Esophagus (tissue), 2 donors: Measurements from ENCODE around the gene NOA1. TPM values are rescaled to one million over a fixed set of nuclear protein-coding genes. Genes with fewer than 3 reads are reported as not detected.

Experiments used
- H3K27ac ChIP-seq, 2 donors: one replicate each; pipeline ENCODE4 v1.5.1; 2013; ENCODE audit warnings: low read depth in 2 of 2, mild to moderate bottlenecking in 2 of 2, inconsistent platforms in 1 of 2, low read length in 1 of 2, moderate library complexity in 1 of 2
- H3K27me3 ChIP-seq, 2 donors: one replicate each; pipeline ENCODE4 v1.6.1; 2013; ENCODE audit warnings: low read length in 2 of 2, control low read depth in 1 of 2, mild to moderate bottlenecking in 1 of 2; ENCODE audit not compliant: insufficient read depth in 2 of 2, control insufficient read depth in 1 of 2
- H3K36me3 ChIP-seq, 2 donors: one replicate each; pipeline ENCODE4 v1.6.1; 2013; ENCODE audit warnings: low read length in 1 of 2; ENCODE audit not compliant: control insufficient read depth in 2 of 2, insufficient read depth in 2 of 2
- H3K4me1 ChIP-seq, 2 donors: one replicate each; pipeline ENCODE4 v1.6.1; 2013; ENCODE audit warnings: low read length in 1 of 2; ENCODE audit not compliant: control insufficient read depth in 2 of 2, insufficient read depth in 2 of 2
- H3K4me3 ChIP-seq, 2 donors: one replicate each; pipeline ENCODE4 v1.5.1; 2013; ENCODE audit warnings: low read length in 2 of 2, mild to moderate bottlenecking in 2 of 2, low read depth in 1 of 2, moderate library complexity in 1 of 2
- H3K9me3 ChIP-seq, 2 donors: one replicate each; pipeline ENCODE4 v1.6.1; 2013; ENCODE audit warnings: mild to moderate bottlenecking in 2 of 2, low read depth in 1 of 2, low read length in 1 of 2, moderate library complexity in 1 of 2; ENCODE audit not compliant: control insufficient read depth in 2 of 2, insufficient read depth in 1 of 2
- WGBS, 2 donors: extraction: QIAGEN DNeasy Blood & Tissue Kit; methylation state at CpG; one replicate each; pipeline ENCODE4 v1.1.7; 2013; 5-methylcytosine and 5-hydroxymethylcytosine counted together
- polyA plus RNA-seq, 2 donors: library from polyadenylated mRNA; stranded (reverse); fragments of 200-250 nt; gene quantifications; one replicate each; pipeline ENCODE4 v1.2.3, GENCODE V29; 2013
- donor health status: healthy with polysubstance abuse.
- donor health status: Bipolar disorder and iron deficiency.

Gene NOA1
- 10 to 100 TPM in 1 of 2 donors, 1 to 10 TPM in 1; 3.4 to 11.0 TPM for polyA plus RNA-seq

GRCh38 chr4:56977321-56978012 lies at the start of gene NOA1:
Gene NOA1, minus strand, starts transcription at chr4:56977606. Its CDS starts 21 bp downstream, at chr4:56977585.
- Histone ChIP-seq H3K4me1 (peaks cover 3 to 10% of the 10 kb centered on the region in 2 donors), H3K27ac (peak within 1 kb of the TSS; percentile 84 to 93), H3K27me3 (no peaks in the 10 kb centered on the region), H3K9me3 (peaks cover 0 to 2% of the 10 kb centered on the region in 2 donors), H3K4me3 (peak within 1 kb of the TSS; percentile 84 to 96), H3K36me3 (peaks cover 5 to 7% of the 10 kb centered on the region in 2 donors)
- WGBS, 2 donors, result 0% methylated on average over 51 of the region's 51 CpGs

GRCh38 chr4:57023104-57023503 lies 45.7 kb upstream of the NOA1 start:
- Histone ChIP-seq H3K4me3 (no peak overlapping the region), H3K36me3 (peaks cover 0 to 12% of the 10 kb centered on the region in 2 donors), H3K4me1 (no peaks in the 10 kb centered on the region), H3K9me3 (no peaks in the 10 kb centered on the region), H3K27ac (no peak overlapping the region), H3K27me3 (no peaks in the 10 kb centered on the region)
- 67 to 75% methylated on average over 4 of the region's 4 CpGs for WGBS, 2 donors

GRCh38 chr4:57020467-57021101 lies 43.2 kb upstream of the NOA1 start:
- H3K9me3 ChIP-seq, result no peaks in the 10 kb centered on the region
- H3K27me3 ChIP-seq, result no peaks in the 10 kb centered on the region
- H3K36me3 ChIP-seq, result peaks cover 5 to 9% of the 10 kb centered on the region in 2 donors
- no peak overlapping the region for H3K4me3 ChIP-seq
- H3K4me1 ChIP-seq, result no peaks in the 10 kb centered on the region
- no peak overlapping the region for H3K27ac ChIP-seq
- WGBS, 2 donors, result 86 to 88% methylated on average over 5 of the region's 5 CpGs

- no peak overlapping the region for H3K27ac ChIP-seq
Observed at GRCh38 chr4:57018980-57019379, 41.6 kb upstream of the NOA1 start.

GRCh38 chr4:57013543-57014120 lies 36.2 kb upstream of the NOA1 start:
- Histone ChIP-seq H3K4me1 (no peaks in the 10 kb centered on the region), H3K4me3 (no peak overlapping the region), H3K27ac (no peak overlapping the region), H3K9me3 (no peaks in the 10 kb centered on the region), H3K36me3 (peaks cover 5 to 8% of the 10 kb centered on the region in 2 donors), H3K27me3 (no peaks in the 10 kb centered on the region)
- WGBS, 2 donors, result 68 to 74% methylated on average over 4 of the region's 4 CpGs

More at GRCh38 chr4:57018980-57019379, 41.6 kb upstream of the NOA1 start:
- Histone ChIP-seq H3K4me1 (no peaks in the 10 kb centered on the region), H3K4me3 (no peak overlapping the region), H3K36me3 (peaks cover 5 to 7% of the 10 kb centered on the region in 2 donors), H3K27me3 (no peaks in the 10 kb centered on the region), H3K9me3 (no peaks in the 10 kb centered on the region)

- WGBS, 2 donors, result 92 to 97% methylated on average over 1 of the region's 1 CpG
- Histone ChIP-seq H3K4me1 (no peaks in the 10 kb centered on the region), H3K27ac (no peak overlapping the region), H3K4me3 (no peak overlapping the region), H3K9me3 (no peaks in the 10 kb centered on the region), H3K36me3 (peaks cover 0 to 7% of the 10 kb centered on the region in 2 donors), H3K27me3 (no peaks in the 10 kb centered on the region)
Observed at GRCh38 chr4:56999751-57000150, 22.3 kb upstream of the NOA1 start.

- Histone ChIP-seq H3K4me1 (no peaks in the 10 kb centered on the region), H3K36me3 (peaks cover 2 to 7% of the 10 kb centered on the region in 2 donors), H3K27me3 (no peaks in the 10 kb centered on the region), H3K27ac (no peak overlapping the region), H3K9me3 (no peaks in the 10 kb centered on the region), H3K4me3 (no peak overlapping the region)
- WGBS, 2 donors, result 30 to 31% methylated on average over 7 of the region's 7 CpGs
Observed at GRCh38 chr4:56995525-56995924, 18.1 kb upstream of the NOA1 start.

- 88 to 91% methylated on average over 6 of the region's 6 CpGs for WGBS, 2 donors
- no peaks in the 10 kb centered on the region for H3K4me1 ChIP-seq
- no peaks in the 10 kb centered on the region for H3K9me3 ChIP-seq
- no peak overlapping the region for H3K4me3 ChIP-seq
- H3K36me3 ChIP-seq, result peaks cover 3 to 12% of the 10 kb centered on the region in 2 donors
- H3K27ac ChIP-seq, result no peak overlapping the region
- H3K27me3 ChIP-seq, result no peaks in the 10 kb centered on the region
Observed at GRCh38 chr4:56990109-56990905, 12.9 kb upstream of the NOA1 start.

GRCh38 chr4:56986952-56987351 lies 9.5 kb upstream of the NOA1 start:
- H3K36me3 ChIP-seq, result peaks cover 3 to 12% of the 10 kb centered on the region in 2 donors
- no peak overlapping the region for H3K4me3 ChIP-seq
- WGBS, 2 donors, result 89 to 93% methylated on average over 3 of the region's 3 CpGs

More at GRCh38 chr4:56986952-56987351, 9.5 kb upstream of the NOA1 start:
- H3K4me1 ChIP-seq, result no peaks in the 10 kb centered on the region
- H3K27ac ChIP-seq, result no peak overlapping the region
- no peaks in the 10 kb centered on the region for H3K27me3 ChIP-seq
- H3K9me3 ChIP-seq, result no peaks in the 10 kb centered on the region
